Neutrophil (primary cell): ENCODE results near the gene LIG1.

Experiments
- H3K27ac ChIP-seq: fragments of 200-600 bp; sonication (generic); 2 replicates; pipeline ENCODE4 v1.5.1; 2016; ENCODE audit warnings: mild to moderate bottlenecking, moderate library complexity
- H3K27me3 ChIP-seq: fragments of 200-600 bp; sonication (generic); 2 replicates; pipeline ENCODE4 v1.6.0; 2016; ENCODE audit warnings: mild to moderate bottlenecking
- H3K36me3 ChIP-seq: fragments of 200-600 bp; sonication (generic); 2 replicates; pipeline ENCODE4 v1.5.1; 2017
- H3K4me1 ChIP-seq, 2 experiments: fragments of 200-600 bp in 1 of 2; sonication (generic) in 1 of 2; 1 replicate in 1 of 2; 2 replicates in 1 of 2; pipeline versions ENCODE4 v1.5.1 to v1.6.1; 2013 to 2016; ENCODE audit warnings: low read depth in 1 of 2, low read length in 1 of 2, mild to moderate bottlenecking in 1 of 2, moderate library complexity in 1 of 2; ENCODE audit not compliant: control insufficient read depth in 1 of 2, insufficient read depth in 1 of 2
- H3K4me3 ChIP-seq, 2 experiments: fragments of 200-600 bp in 1 of 2; sonication (generic) in 1 of 2; 1 replicate in 1 of 2; 2 replicates in 1 of 2; pipeline ENCODE4 v1.5.1; 2013 to 2016; ENCODE audit warnings: low read depth in 1 of 2, low read length in 1 of 2, mild to moderate bottlenecking in 1 of 2, moderate library complexity in 1 of 2
- H3K9me3 ChIP-seq: fragments of 200-600 bp; sonication (generic); 2 replicates; pipeline ENCODE4 v1.5.1; 2016
- CTCF ChIP-seq: fragments of 200-600 bp; sonication (generic); IDR thresholded peaks from 2 replicates; pipeline ENCODE4 v1.5.1; 2016; ENCODE audit warnings: antibody characterized with exemption

Gene LIG1

GRCh38 chr19:48168689-48169088 lies 1.5 kb downstream of the LIG1 start:
- H3K27me3 ChIP-seq, result no peaks in the 10 kb centered on the region
- no peak for TF ChIP-seq CTCF
- peaks cover 15 to 22% of the 10 kb centered on the region in 2 experiments for H3K4me1 ChIP-seq
- H3K9me3 ChIP-seq, result no peaks in the 10 kb centered on the region
- H3K27ac ChIP-seq, result peak overlapping the region; percentile 82
- H3K36me3 ChIP-seq, result no peaks in the 10 kb centered on the region
- peak overlapping the region in 1 of 2 experiments; percentile 65 for H3K4me3 ChIP-seq

- peaks cover 35% of the 10 kb centered on the region for H3K36me3 ChIP-seq
Observed at GRCh38 chr19:48158210-48158790, 11.8 kb downstream of the LIG1 start.

GRCh38 chr19:48154003-48154402 lies 16.1 kb downstream of the LIG1 start:
- Histone ChIP-seq H3K4me1 (no peaks in the 10 kb centered on the region), H3K36me3 (peaks cover 39% of the 10 kb centered on the region), H3K4me3 (no peak overlapping the region), H3K9me3 (no peaks in the 10 kb centered on the region), H3K27me3 (no peaks in the 10 kb centered on the region), H3K27ac (no peak overlapping the region)
- no peak for TF ChIP-seq CTCF

More at GRCh38 chr19:48158210-48158790, 11.8 kb downstream of the LIG1 start:
- Histone ChIP-seq H3K27me3 (no peaks in the 10 kb centered on the region), H3K9me3 (no peaks in the 10 kb centered on the region), H3K4me3 (no peak overlapping the region), H3K27ac (no peak overlapping the region), H3K4me1 (peaks cover 4% of the 10 kb centered on the region in 2 experiments)
- no peak for TF ChIP-seq CTCF

GRCh38 chr19:48152551-48152950 lies 17.6 kb downstream of the LIG1 start:
- Histone ChIP-seq H3K27me3 (no peaks in the 10 kb centered on the region), H3K4me1 (no peaks in the 10 kb centered on the region), H3K9me3 (no peaks in the 10 kb centered on the region), H3K36me3 (peaks cover 39% of the 10 kb centered on the region), H3K4me3 (no peak overlapping the region), H3K27ac (no peak overlapping the region)
- TF ChIP-seq CTCF, result peak; percentile 89

- H3K36me3 ChIP-seq, result peaks cover 35% of the 10 kb centered on the region
- no peaks in the 10 kb centered on the region for H3K4me1 ChIP-seq
- H3K27ac ChIP-seq, result no peak overlapping the region
- H3K9me3 ChIP-seq, result no peaks in the 10 kb centered on the region
- H3K4me3 ChIP-seq, result no peak overlapping the region
- no peaks in the 10 kb centered on the region for H3K27me3 ChIP-seq
- TF ChIP-seq CTCF, result no peak
Observed at GRCh38 chr19:48149430-48149829, 20.7 kb downstream of the LIG1 start.
